H1 (cell line): Measurements from ENCODE around the gene SH3PXD2B. TPM values are rescaled to one million over a fixed set of nuclear protein-coding genes. Genes with fewer than 3 reads are reported as not detected.

ENCODE experiments used
- EGR1 ChIP-seq: IDR thresholded peaks from 2 replicates; pipeline ENCODE4 v1.6.1; 2011; ENCODE audit warnings: low read depth, low read length, borderline replicate concordance
- HDAC2 ChIP-seq, 2 experiments: fragments of 300-600 bp in 1 of 2; sonication (generic) in 1 of 2; IDR thresholded peaks; 2 replicates each; pipeline ENCODE4 v1.6.1; 2011 to 2012; ENCODE audit warnings: low read depth in 2 of 2, low read length in 2 of 2, mild to moderate bottlenecking in 2 of 2, moderate library complexity in 2 of 2, borderline replicate concordance in 1 of 2, inconsistent platforms in 1 of 2
- PHF8 ChIP-seq: fragments of 200-600 bp; sonication (generic); conservative IDR thresholded peaks from 2 replicates; pipeline ENCODE4 v1.7.1; 2012; ENCODE audit warnings: low read depth, mild to moderate bottlenecking, inconsistent platforms, low read length, moderate library complexity
- RXRA ChIP-seq: IDR thresholded peaks from 2 replicates; pipeline ENCODE4 v1.6.1; 2011; ENCODE audit warnings: low read depth, mild to moderate bottlenecking, low read length, moderate library complexity; ENCODE audit not compliant: insufficient read depth
- SP4 ChIP-seq: IDR thresholded peaks from 2 replicates; pipeline ENCODE4 v1.6.1; 2012; ENCODE audit warnings: low read length, inconsistent platforms
- TBP ChIP-seq: IDR thresholded peaks from 2 replicates; pipeline ENCODE4 v1.6.1; 2011; ENCODE audit warnings: low read depth, low read length, improper control_type of control experiment
- polyA plus RNA-seq, 7 experiments: library from polyadenylated mRNA; depleted of rRNA in 3 of 7; stranded (reverse) in 5 of 7; unstranded in 2 of 7; fragments of >200 nt in 5 of 7; fragments of 200-250 nt in 2 of 7; gene quantifications; 1 replicate in 5 of 7; 2 replicates in 1 of 7; 4 replicates in 1 of 7; pipeline versions ENCODE4 v1.2.1 to v1.2.3, GENCODE V29; 2011 to 2013; ENCODE audit warnings: missing spikeins in 2 of 7, mixed read lengths in 2 of 7
- total RNA-seq: library from RNA; stranded (reverse); fragmentation: NEBNext Ultra II Directional; extraction: Animal tissue kit (Norgen Biotek cat#: 25700); gene quantifications from 2 replicates; pipeline ENCODE4 v1.2.1, GENCODE V29; 2021
- TF ChIP-seq, protein P1 (sequence below), 3 experiments: IDR thresholded peaks; 1 replicate in 2 of 3; 2 replicates in 1 of 3; pipeline versions ENCODE4 v1.5.1 to v1.6.1; 2011; ENCODE audit warnings: low read length in 3 of 3, mild to moderate bottlenecking in 3 of 3, inconsistent platforms in 2 of 3, low read depth in 1 of 3, moderate library complexity in 1 of 3; ENCODE audit not compliant: insufficient read depth in 1 of 3; ENCODE audit errors: control extremely low read depth in 1 of 3
- TF ChIP-seq, protein P2 (sequence below): IDR thresholded peaks from 2 replicates; pipeline ENCODE4 v1.6.1; 2011; ENCODE audit warnings: low read length, improper control_type of control experiment

Gene SH3PXD2B
- total and polyA plus RNA-seq, 2 of the 8 experiments (the other 6 are each of a cell fraction or from before 2014, with no cell fraction given), result 32.9 to 72.9 TPM

DNA sequence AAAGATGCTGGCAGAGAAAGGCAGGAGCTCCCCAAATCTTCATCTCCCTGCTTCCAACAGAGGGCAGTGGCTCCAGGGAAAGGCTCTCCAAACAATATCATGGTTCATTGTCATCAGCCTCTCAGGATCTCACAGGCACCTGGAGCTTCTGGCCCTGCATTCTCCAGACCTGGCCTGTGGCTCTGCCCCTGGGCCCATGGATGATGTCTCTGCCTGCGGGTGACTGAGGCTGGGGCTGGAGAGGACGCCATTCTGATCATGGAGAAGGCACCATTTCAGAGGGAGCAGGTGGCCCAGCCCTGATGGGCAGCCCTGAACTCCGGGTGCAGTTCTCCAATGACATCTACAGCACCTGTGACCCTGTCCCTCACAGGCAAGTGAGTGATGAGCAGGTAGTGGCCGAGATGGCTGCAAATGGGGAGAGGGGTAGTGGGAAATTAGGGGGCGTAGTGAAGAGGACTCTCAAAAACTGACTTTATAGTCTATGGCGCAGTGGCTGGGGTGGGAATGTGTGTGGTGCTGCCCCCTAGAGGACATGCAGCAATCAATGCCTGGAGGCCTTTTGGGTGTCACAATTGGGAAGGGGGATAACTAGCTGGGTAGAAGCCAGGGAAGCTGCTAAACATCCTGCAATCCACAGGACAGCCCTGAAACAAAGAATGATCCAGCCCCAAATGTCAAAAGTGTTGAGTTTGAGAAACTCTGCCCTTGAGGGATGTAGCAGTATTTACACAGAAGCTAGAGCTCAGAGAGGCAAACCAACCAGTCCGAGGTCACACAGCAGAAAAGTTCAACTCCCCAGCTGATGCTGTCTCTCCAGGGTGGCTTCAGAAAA, 3.2 kb downstream of the SH3PXD2B start (continued):
- TF ChIP-seq RXRA (no peak), TBP (no peak), SP4 (no peak), HDAC2 (IDR thresholded peaks at IDR 0.05; ENCODE audit: borderline replicate concordance in 1 of 2, low read depth in 2 of 2, low read length in 2 of 2) (no peak), PHF8 (no peak), EGR1 (no peak)
- TF ChIP-seq, protein P1, sequence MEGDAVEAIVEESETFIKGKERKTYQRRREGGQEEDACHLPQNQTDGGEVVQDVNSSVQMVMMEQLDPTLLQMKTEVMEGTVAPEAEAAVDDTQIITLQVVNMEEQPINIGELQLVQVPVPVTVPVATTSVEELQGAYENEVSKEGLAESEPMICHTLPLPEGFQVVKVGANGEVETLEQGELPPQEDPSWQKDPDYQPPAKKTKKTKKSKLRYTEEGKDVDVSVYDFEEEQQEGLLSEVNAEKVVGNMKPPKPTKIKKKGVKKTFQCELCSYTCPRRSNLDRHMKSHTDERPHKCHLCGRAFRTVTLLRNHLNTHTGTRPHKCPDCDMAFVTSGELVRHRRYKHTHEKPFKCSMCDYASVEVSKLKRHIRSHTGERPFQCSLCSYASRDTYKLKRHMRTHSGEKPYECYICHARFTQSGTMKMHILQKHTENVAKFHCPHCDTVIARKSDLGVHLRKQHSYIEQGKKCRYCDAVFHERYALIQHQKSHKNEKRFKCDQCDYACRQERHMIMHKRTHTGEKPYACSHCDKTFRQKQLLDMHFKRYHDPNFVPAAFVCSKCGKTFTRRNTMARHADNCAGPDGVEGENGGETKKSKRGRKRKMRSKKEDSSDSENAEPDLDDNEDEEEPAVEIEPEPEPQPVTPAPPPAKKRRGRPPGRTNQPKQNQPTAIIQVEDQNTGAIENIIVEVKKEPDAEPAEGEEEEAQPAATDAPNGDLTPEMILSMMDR (IDR thresholded peaks at IDR 0.05; ENCODE audit: control extremely low read depth in 1 of 3, insufficient read depth in 1 of 3, low read depth in 1 of 3, low read length in 3 of 3), result peak in 2 of 3 experiments; percentile 72 to 93; a peak in 3 of 4 replicates
- TF ChIP-seq, protein P2, sequence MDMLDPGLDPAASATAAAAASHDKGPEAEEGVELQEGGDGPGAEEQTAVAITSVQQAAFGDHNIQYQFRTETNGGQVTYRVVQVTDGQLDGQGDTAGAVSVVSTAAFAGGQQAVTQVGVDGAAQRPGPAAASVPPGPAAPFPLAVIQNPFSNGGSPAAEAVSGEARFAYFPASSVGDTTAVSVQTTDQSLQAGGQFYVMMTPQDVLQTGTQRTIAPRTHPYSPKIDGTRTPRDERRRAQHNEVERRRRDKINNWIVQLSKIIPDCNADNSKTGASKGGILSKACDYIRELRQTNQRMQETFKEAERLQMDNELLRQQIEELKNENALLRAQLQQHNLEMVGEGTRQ, result no peak
